Measurements from ENCODE around the gene NSD1. TPM values are rescaled to one million over a fixed set of nuclear protein-coding genes. Genes with fewer than 3 reads are reported as not detected.

NSD1 gene
- total and polyA plus RNA-seq, 9 of the 15 experiments (the other 6 are each of a cell fraction or from before 2014, with no cell fraction given) = 3.8 to 51.0 (median 24.7) TPM

GRCh38 chr5:177332896-177333260 is 199.3 kb downstream of the NSD1 start:
- no peak overlapping the region for H3K27ac ChIP-seq (ENCODE audit: extremely low read depth, low read depth, low read length)
- DNase-seq (ENCODE audit: extremely low read depth in 1 of 4, low spot score in 3 of 4) (no peak), FAIRE-seq (no peak), ATAC-seq (no peak)
- peaks cover 0 to 7% of the 10 kb centered on the region in 2 experiments; a peak in 1 of 5 replicates for H3K4me1 ChIP-seq (replicated peaks in 1 of 2; ENCODE audit: control insufficient read depth in 2 of 2, insufficient read depth in 2 of 2, low read length in 2 of 2)
- CTCF ChIA-PET (ENCODE audit: low intra/inter-chr PET ratio) = no interaction called here
- no peak overlapping the region for H3K4me2 ChIP-seq (ENCODE audit: insufficient read depth, low read length)
- no peaks in the 10 kb centered on the region for H3K9me3 ChIP-seq (replicated peaks; ENCODE audit: control insufficient read depth, insufficient read depth, low read depth, low read length)
- H3K79me2 ChIP-seq (ENCODE audit: control insufficient read depth, insufficient read depth, low read length) = no peaks in the 10 kb centered on the region
- POLR2A ChIA-PET = interaction anchor here (0.8 to 1.8 kb wide), 5 partner anchors 13 to 28 kb away, joined by 3 to 5 read pairs (median 4); partner anchors contain the start of gene LMAN2
- BruUV-seq (replicated peaks) = no TSS peak
- no peak for TF ChIP-seq NR3C1 (CRISPR knock-in tag; IDR thresholded peaks at IDR 0.05)
- no peak for TF ChIP-seq POLR2AphosphoS2 (IDR thresholded peaks at IDR 0.05; ENCODE audit: low read length)
- no peak for TF ChIP-seq ETV6 (IDR thresholded peaks at IDR 0.05; ENCODE audit: borderline replicate concordance in 1 of 2, low read depth in 2 of 2, low read length in 1 of 2)
- no peak for TF ChIP-seq ETV6 (CRISPR knock-in tag; IDR thresholded peaks at IDR 0.05; ENCODE audit: borderline replicate concordance)
- peak; percentile 53 for TF ChIP-seq POLR2G (IDR thresholded peaks at IDR 0.05; ENCODE audit: low read depth, low read length)
- H3K4me3 ChIP-seq = no peak overlapping the region
- no peaks in the 10 kb centered on the region for H3K27me3 ChIP-seq (ENCODE audit: control insufficient read depth in 2 of 2, insufficient read depth in 2 of 2, low read length in 2 of 2)
- in situ Hi-C loops (cut with MboI) = no loop called here
- no peaks in the 10 kb centered on the region for H4K20me1 ChIP-seq (replicated peaks; ENCODE audit: control insufficient read depth, insufficient read depth, low read length)
- intact Hi-C loops (cut with micrococcal nuclease) = no loop called here
- 93% methylated on average over 13 of the region's 13 CpGs for WGBS (ENCODE audit: insufficient coverage, low coverage, missing lambda C conversion rate)
- H3K9ac ChIP-seq (ENCODE audit: insufficient read depth in 1 of 2, low read depth in 2 of 2, low read length in 2 of 2) = peak overlapping the region in 1 of 2 experiments; percentile 52; a peak in 2 of 4 replicates
- H3K36me3 ChIP-seq (ENCODE audit: control insufficient read depth, insufficient read depth, low read length) = peaks cover 85% of the 10 kb centered on the region; the same call in 2 of the 3 replicates
- no peak overlapping the region for H2AFZ ChIP-seq (ENCODE audit: low read depth, low read length)
- no peaks in the 10 kb centered on the region for H3K9me1 ChIP-seq (ENCODE audit: control insufficient read depth, insufficient read depth, low read length)

All from K562 (cell line).